Pulmonary artery endothelial cell (primary cell): ENCODE results near the gene ATF1. TPM values are rescaled to one million over a fixed set of nuclear protein-coding genes. Genes with fewer than 3 reads are reported as not detected.

Source experiments
- DNase-seq: peaks from one replicate; pipeline ENCODE4 v3.0.0-alpha.2; 2011; ENCODE audit warnings: low read depth, low spot score
- total RNA-seq: library from RNA; depleted of rRNA; stranded (reverse); fragments of >200 nt; gene quantifications from 2 replicates; pipeline ENCODE4 v1.2.3, GENCODE V29; 2014

Gene ATF1
- total RNA-seq = 20.2 and 25.3 TPM in 2 replicates

DNA sequence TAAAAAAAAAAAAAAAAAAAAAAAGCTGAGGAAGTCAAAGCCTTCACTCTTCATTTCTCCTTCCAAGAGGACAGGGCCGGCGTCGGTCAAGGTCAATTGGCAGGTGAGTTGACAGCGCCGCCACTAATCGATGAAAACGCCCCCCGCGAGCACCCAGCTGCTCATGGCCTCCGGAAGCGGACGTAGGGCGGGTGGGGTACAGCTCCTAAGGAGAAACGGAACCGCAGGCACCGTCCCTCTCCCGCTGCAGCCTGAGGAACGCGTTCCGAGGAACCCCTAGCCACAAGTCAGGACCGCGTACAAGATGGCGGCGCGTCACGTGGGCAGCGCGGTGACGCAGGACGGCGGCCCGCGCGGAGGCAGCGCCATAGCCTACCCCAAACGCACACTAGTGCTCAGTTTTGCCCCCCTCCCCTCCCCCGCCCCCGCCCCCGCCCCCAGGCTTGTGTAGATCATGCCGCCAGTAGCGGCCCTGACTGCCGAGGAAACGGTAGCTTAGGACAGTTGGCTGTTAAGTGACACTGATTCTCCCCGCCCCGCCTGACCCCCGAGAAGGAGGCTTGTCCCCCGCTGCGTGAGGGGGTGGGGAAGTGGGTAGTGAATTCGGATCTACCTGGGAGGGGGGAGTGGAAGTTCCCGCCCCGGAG is at the start of gene ATF1:
ATF1 (plus strand) TSS at position 463 of the 647 bp plus-strand sequence. CDS start 16,045 bp downstream, outside the sequence.
- peak; percentile 71 for DNase-seq

DNA sequence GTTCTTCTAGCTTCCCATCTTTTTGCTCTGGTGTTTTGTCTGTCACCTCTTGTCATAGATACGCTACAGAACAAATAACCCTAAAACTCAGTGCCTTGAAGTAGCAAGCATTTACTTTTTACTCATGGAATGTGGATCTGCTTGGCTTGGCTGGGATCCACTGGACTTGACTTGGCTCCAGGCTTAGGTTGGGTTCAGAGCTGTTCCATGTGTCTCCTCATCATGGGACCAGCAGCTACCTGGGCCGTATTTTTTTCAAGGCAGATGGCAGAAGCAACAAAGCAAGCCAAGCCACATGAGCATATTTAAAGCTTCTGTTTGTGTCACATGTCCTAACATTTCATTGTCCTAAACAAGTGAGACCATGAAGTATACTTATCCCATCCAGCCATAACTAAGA is 48.7 kb upstream of the ATF1 start:
- DNase-seq = no peak

- DNase-seq = no peak
These were observed 45.1 kb upstream of the ATF1 start for GRCh38 chr12:50718760-50719159.

GRCh38 chr12:50720085-50720484 is 43.8 kb upstream of the ATF1 start:
- DNase-seq = no peak

- DNase-seq = no peak
These were observed 43.4 kb upstream of the ATF1 start for GRCh38 chr12:50720501-50720900.

DNA sequence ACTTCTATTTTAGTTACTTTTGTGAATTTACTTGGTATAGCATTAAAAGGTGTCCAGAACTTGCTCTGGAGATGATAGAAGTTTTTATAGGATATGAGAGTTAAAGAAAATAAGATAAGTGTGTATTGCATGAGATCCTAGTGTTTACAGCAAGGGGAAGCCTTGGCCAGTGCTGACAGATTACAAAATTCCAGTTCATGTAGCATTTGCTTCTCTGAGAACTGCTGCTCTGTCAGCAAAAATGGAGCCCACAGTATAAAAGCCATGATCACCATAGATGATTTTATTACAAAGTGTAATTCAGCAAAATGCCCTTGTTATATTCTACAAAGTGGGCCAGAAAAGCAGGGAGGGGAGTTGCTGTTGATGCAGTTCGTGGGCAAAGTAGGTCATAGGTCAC is 40.0 kb upstream of the ATF1 start:
- no peak for DNase-seq

GRCh38 chr12:50725011-50725942 is 38.6 kb upstream of the ATF1 start:
- DNase-seq = no peak

DNA sequence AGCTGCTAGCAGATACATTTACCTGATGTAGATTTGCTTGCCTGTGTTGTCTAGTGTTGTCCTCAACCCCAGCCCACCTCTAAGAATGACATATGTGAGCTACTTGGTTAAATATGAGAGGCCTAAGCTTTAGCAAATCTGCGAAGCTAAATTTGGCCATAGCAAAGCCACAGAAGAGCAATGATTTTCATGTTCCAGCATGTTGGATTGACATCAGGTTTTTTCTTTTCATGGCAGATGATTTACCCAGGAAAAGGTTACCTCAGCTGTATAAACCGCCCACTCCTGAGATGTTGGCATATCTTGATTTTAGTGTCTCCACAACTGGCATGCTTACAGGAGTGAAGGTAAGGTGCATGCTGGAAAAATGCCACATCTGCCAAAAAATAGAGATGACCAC is 36.4 kb upstream of the ATF1 start:
- DNase-seq = no peak

- DNase-seq = no peak
These were observed 35.5 kb upstream of the ATF1 start for GRCh38 chr12:50728417-50728816.

- no peak for DNase-seq
These were observed 35.1 kb upstream of the ATF1 start for GRCh38 chr12:50728841-50729240.

GRCh38 chr12:50732591-50732990 is 31.3 kb upstream of the ATF1 start:
- no peak for DNase-seq

GRCh38 chr12:50733706-50734105 is 30.2 kb upstream of the ATF1 start:
- no peak for DNase-seq

- DNase-seq = no peak
These were observed 29.3 kb upstream of the ATF1 start for GRCh38 chr12:50734409-50735263.

DNA sequence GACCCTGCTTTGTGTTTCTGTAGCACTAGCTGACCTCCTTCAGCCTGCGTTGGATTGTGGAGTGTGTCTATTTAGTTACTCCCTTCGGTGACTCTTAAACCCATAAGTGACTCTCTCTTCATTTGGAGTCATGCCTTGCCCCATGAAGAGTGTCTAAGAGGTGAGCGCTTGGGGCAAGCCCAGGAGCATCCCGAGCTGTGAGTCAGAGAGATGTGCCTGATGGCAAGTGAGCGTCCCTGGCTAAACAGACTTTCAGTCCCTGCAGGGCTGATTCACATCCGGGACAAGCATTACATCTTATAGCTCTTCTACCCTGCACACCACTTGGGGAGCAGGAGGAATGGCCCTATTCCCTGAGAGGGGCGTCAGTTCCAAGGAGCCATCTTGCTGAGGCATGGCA is 24.3 kb upstream of the ATF1 start:
- DNase-seq = no peak

- no peak for DNase-seq
These were observed 23.6 kb upstream of the ATF1 start for GRCh38 chr12:50740307-50740706.

- no peak for DNase-seq
These were observed 21.1 kb upstream of the ATF1 start for GRCh38 chr12:50742776-50743175.

DNA sequence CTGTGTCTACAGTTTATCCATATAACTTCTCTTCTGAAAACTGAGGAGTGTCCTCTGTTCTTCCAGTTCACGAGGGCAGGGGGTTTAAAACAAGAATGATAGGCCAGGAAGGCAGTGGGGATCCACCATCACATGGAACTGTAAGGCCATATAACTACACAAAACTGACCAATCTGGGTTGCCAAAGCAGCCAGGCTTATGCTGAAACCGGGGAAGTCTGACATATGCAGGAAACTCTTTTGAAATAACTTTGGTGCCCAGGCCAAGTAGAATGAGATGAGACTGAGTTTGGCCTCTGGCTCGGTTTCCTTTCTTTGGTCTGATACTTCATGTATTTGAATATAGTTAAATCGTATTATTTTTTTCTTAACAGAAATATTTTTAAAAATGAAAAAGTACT is 18.0 kb upstream of the ATF1 start:
- no peak for DNase-seq

GRCh38 chr12:50746431-50746830 is 17.5 kb upstream of the ATF1 start:
- DNase-seq = no peak

DNA sequence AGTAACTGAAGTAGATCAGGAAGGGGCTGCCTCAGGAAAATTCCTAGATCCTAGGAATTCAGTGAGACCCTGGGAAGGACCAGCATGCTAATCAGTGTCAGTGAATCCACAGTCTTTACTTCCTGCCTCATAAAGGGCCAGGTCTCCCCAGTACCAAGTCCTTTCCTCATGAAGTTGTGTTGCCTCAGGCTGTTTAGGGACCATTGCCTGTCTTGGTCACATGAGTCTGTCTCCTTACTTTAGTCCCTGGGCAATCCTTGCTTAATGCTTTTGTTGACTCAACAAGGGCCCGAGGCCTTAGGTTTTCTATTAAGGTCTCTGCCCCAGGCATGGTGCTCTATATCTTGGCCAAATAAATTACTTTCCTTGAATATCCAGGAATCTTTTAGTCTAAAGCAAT is 16.1 kb upstream of the ATF1 start:
- DNase-seq = no peak

DNA sequence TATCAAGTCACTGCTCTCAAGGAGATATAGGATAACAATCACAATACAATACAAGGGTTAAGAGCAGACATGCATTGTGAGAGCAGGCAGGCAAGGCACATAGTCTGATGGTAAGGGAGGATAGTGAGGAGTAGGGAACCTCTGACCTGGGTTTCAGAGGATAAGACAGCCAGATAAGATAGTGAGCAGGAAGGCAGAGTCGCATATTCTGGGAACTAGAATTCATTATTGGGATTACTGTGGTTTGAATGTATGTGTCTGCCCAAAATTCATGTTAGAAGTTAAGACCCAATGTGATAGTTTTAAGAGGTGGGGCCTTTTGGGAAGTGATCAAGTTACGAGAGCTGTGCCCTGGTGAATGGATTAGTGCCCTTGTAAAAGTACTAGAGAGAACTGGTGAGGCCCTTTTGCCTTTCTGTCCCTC is 14.4 kb upstream of the ATF1 start:
- no peak for DNase-seq

GRCh38 chr12:50750366-50750765 is 13.5 kb upstream of the ATF1 start:
- DNase-seq = no peak
